MM.1S (cell line): ENCODE data around the gene EXOSC10.

ENCODE experiments used
- DNase-seq: peaks from one replicate; pipeline ENCODE4 v3.0.0-alpha.2; 2015
- H2AFZ ChIP-seq: fragments of 300-600 bp; sonication (generic); 2 replicates; pipeline ENCODE4 v1.6.0; 2016; ENCODE audit warnings: antibody characterized with exemption, low read length
- H3F3A ChIP-seq: fragments of 300-600 bp; sonication (generic); 2 replicates; pipeline ENCODE4 v1.6.1; 2016; ENCODE audit warnings: mild to moderate bottlenecking, antibody characterized with exemption, low read length, moderate library complexity, mixed read lengths; ENCODE audit not compliant: insufficient read depth
- H3K27ac ChIP-seq: fragments of 300-600 bp; sonication (generic); 2 replicates; pipeline ENCODE4 v1.5.1; 2016; ENCODE audit warnings: mild to moderate bottlenecking, low read length
- H3K27me3 ChIP-seq: fragments of 300-600 bp; sonication (generic); replicated peaks from 2 replicates; pipeline ENCODE4 v1.6.0; 2016; ENCODE audit warnings: low read length; ENCODE audit not compliant: insufficient read depth
- H3K36me3 ChIP-seq: fragments of 300-600 bp; sonication (generic); replicated peaks from 2 replicates; pipeline ENCODE4 v1.6.1; 2016; ENCODE audit warnings: mild to moderate bottlenecking, low read length, mixed read lengths; ENCODE audit not compliant: insufficient read depth
- H3K4me1 ChIP-seq: fragments of 300-600 bp; sonication (generic); 2 replicates; pipeline ENCODE4 v1.6.1; 2016; ENCODE audit warnings: low read length, mixed read lengths
- H3K4me2 ChIP-seq: fragments of 300-600 bp; sonication (generic); 2 replicates; pipeline ENCODE4 v1.6.0; 2016; ENCODE audit warnings: low read depth, low read length
- H3K4me3 ChIP-seq: fragments of 300-600 bp; sonication (generic); 2 replicates; pipeline ENCODE4 v1.5.1; 2016; ENCODE audit warnings: low read length, mixed read lengths
- H3K79me2 ChIP-seq: fragments of 300-600 bp; sonication (generic); 2 replicates; pipeline ENCODE4 v1.6.1; 2016; ENCODE audit warnings: mixed run types, low read length, mixed read lengths
- H3K9ac ChIP-seq: fragments of 300-600 bp; sonication (generic); 2 replicates; pipeline ENCODE4 v1.6.1; 2016; ENCODE audit warnings: low read length, mixed read lengths
- H3K9me2 ChIP-seq: fragments of 300-600 bp; sonication (generic); replicated peaks from 2 replicates; pipeline ENCODE4 v1.6.1; 2016; ENCODE audit warnings: mild to moderate bottlenecking, low read length, mixed read lengths; ENCODE audit not compliant: insufficient read depth
- H3K9me3 ChIP-seq: fragments of 300-600 bp; sonication (generic); replicated peaks from 2 replicates; pipeline ENCODE4 v1.6.1; 2016; ENCODE audit warnings: mild to moderate bottlenecking, low read length, mixed read lengths; ENCODE audit not compliant: insufficient read depth
- H4K20me1 ChIP-seq: fragments of 300-600 bp; sonication (generic); 2 replicates; pipeline ENCODE4 v1.6.1; 2016; ENCODE audit warnings: mild to moderate bottlenecking, low read length, moderate library complexity, mixed read lengths; ENCODE audit not compliant: insufficient read depth
- EZH2 ChIP-seq: fragments of 300-600 bp; sonication (generic); optimal IDR thresholded peaks from 2 replicates; pipeline ENCODE3; 2017; ENCODE audit warnings: low read depth, mild to moderate bottlenecking, antibody characterized with exemption, low read length, mixed read lengths
- EZH2phosphoT487 ChIP-seq: fragments of 300-600 bp; sonication (generic); IDR thresholded peaks from 2 replicates; pipeline ENCODE4 v1.6.1; 2018; ENCODE audit warnings: antibody characterized with exemption, low read length
- TF ChIP-seq, protein P1 (sequence below): fragments of 300-600 bp; sonication (generic); IDR thresholded peaks from 2 replicates; pipeline ENCODE4 v1.5.1; 2016; ENCODE audit warnings: antibody characterized with exemption, low read length, mixed read lengths

The EXOSC10 gene

DNA sequence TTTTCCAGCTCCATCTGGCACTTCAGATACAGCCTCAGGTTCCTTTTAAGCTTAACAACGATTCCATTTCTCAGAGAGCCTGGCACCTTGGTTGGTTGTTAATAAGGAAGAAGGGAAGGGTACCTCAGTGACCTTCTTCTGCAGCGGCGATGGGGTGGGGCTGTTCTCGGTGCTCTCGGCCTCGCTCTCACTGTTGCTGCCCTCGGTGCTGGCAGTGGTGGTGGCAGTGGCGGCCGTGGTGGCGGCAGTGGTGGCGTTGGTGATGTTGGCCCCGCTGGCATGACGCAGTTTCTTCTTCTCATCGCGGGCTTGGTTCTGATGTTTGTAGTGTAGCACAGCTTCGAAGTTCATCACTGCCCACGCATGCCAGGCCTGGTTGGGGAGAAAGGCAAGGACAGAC, 30.7 kb upstream of the EXOSC10 start:
- Histone ChIP-seq H3K27me3 (no peaks in the 10 kb centered on the region), H3K9ac (no peak overlapping the region), H3K4me1 (no peaks in the 10 kb centered on the region), H3K4me3 (no peak overlapping the region), H3K79me2 (no peaks in the 10 kb centered on the region), H3K4me2 (no peak overlapping the region), H3K9me2 (no peaks in the 10 kb centered on the region), H3F3A (no peaks in the 10 kb centered on the region), H3K9me3 (no peaks in the 10 kb centered on the region), H2AFZ (no peak overlapping the region), H4K20me1 (no peaks in the 10 kb centered on the region; the same call in 1 of the 2 replicates), H3K27ac (no peak overlapping the region), H3K36me3 (peaks cover 10% of the 10 kb centered on the region)
- DNase-seq, result no peak
- TF ChIP-seq EZH2phosphoT487 (no peak), EZH2 (no peak)
- TF ChIP-seq, protein P1, sequence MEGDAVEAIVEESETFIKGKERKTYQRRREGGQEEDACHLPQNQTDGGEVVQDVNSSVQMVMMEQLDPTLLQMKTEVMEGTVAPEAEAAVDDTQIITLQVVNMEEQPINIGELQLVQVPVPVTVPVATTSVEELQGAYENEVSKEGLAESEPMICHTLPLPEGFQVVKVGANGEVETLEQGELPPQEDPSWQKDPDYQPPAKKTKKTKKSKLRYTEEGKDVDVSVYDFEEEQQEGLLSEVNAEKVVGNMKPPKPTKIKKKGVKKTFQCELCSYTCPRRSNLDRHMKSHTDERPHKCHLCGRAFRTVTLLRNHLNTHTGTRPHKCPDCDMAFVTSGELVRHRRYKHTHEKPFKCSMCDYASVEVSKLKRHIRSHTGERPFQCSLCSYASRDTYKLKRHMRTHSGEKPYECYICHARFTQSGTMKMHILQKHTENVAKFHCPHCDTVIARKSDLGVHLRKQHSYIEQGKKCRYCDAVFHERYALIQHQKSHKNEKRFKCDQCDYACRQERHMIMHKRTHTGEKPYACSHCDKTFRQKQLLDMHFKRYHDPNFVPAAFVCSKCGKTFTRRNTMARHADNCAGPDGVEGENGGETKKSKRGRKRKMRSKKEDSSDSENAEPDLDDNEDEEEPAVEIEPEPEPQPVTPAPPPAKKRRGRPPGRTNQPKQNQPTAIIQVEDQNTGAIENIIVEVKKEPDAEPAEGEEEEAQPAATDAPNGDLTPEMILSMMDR, result no peak

DNA sequence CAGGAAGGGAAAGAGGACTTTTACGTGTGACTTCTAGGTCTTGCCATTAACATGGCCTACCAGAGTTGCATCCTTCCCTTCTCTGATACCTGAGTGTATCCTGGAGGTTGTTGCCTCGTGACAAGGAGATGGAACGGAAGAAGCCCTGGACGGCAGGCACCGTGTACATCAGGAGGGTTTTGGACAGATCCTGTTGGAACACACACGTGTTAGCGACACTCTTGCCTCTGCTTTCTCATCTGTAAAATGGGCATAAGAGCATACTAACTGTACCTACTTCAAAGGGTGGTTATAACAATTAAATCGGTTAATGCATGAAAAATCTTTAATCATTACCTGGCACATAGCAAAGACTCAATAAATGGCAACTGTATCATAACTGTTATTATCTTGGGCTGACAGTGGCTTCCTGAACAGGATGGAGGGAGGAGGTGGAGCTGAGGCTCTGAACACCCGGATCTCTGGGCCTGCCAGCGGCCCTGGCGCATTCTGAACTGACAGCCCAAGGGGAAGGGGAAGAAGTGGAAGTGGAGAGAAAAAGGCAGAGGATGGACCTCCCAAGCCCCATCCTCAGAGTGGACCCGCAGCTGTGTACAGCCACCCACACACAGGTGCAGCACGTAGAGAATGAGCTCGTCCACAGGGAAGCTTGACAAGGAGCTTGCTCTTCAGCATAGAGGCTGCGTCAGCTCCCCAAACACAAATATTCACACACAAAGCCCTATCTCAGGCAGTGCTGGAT, 30.2 kb upstream of the EXOSC10 start:
- H4K20me1 ChIP-seq, result no peaks in the 10 kb centered on the region; the same call in 1 of the 2 replicates
- no peak for DNase-seq
- H3K9me2 ChIP-seq, result no peaks in the 10 kb centered on the region
- no peaks in the 10 kb centered on the region for H3K9me3 ChIP-seq
- H3K79me2 ChIP-seq, result no peaks in the 10 kb centered on the region
- H2AFZ ChIP-seq, result no peak overlapping the region
- H3K4me3 ChIP-seq, result no peak overlapping the region
- no peak overlapping the region for H3K9ac ChIP-seq
- no peak for TF ChIP-seq EZH2phosphoT487
- TF ChIP-seq, protein P1, result no peak
- TF ChIP-seq EZH2, result no peak
- no peak overlapping the region for H3K27ac ChIP-seq
- H3F3A ChIP-seq, result no peaks in the 10 kb centered on the region
- H3K4me1 ChIP-seq, result no peaks in the 10 kb centered on the region
- peaks cover 10% of the 10 kb centered on the region for H3K36me3 ChIP-seq
- no peak overlapping the region for H3K4me2 ChIP-seq
- H3K27me3 ChIP-seq, result no peaks in the 10 kb centered on the region

DNA sequence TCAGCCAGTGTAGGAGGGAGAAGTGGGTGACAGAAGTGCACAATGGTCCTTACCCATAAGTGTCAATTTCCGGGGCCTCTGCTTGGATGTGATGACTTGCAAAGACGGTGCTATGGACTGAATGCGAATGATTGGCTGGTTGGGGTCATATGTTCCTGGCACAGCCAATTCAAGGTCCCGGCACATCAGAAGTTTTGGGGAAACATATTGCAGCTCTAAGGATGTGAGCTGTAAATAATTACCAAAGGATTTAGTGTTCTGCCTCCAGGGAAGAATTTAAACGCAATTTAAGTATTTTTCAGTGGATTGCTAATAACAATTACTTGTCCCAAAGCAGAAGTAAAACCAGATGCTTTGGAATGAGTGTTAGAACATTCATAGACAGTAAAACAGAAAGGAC, 26.9 kb upstream of the EXOSC10 start:
- Histone ChIP-seq H4K20me1 (no peaks in the 10 kb centered on the region; the same call in 1 of the 2 replicates), H2AFZ (no peak overlapping the region), H3K36me3 (peaks cover 10% of the 10 kb centered on the region), H3F3A (no peaks in the 10 kb centered on the region), H3K79me2 (no peaks in the 10 kb centered on the region), H3K4me2 (no peak overlapping the region), H3K4me1 (no peaks in the 10 kb centered on the region), H3K9ac (no peak overlapping the region), H3K9me2 (no peaks in the 10 kb centered on the region), H3K9me3 (no peaks in the 10 kb centered on the region), H3K27ac (no peak overlapping the region), H3K27me3 (no peaks in the 10 kb centered on the region), H3K4me3 (no peak overlapping the region)
- DNase-seq, result no peak
- TF ChIP-seq, protein P1, result no peak
- TF ChIP-seq EZH2 (no peak), EZH2phosphoT487 (no peak)
